Dermis microvascular lymphatic vessel endothelial cell (primary cell): ENCODE data around the gene ING4. TPM values are rescaled to one million over a fixed set of nuclear protein-coding genes. Genes with fewer than 3 reads are reported as not detected.
"Not testable (repeated sequence)": the region's sequence is repeated elsewhere in the genome, so short reads cannot be mapped to it uniquely, and the experiment has no call there.

Experiments used
- DNase-seq, 2 donors: peaks; one replicate each; pipeline versions ENCODE4 v3.0.0 to v3.0.0-alpha.2; 2010; ENCODE audit warnings: low read depth in 2 of 2
- total RNA-seq: library from RNA; depleted of rRNA; stranded (reverse); fragments of >200 nt; gene quantifications from 2 replicates; pipeline ENCODE4 v1.2.1, GENCODE V29; 2014

The ING4 gene
- 31.1 and 41.1 TPM in 2 replicates for total RNA-seq

DNA sequence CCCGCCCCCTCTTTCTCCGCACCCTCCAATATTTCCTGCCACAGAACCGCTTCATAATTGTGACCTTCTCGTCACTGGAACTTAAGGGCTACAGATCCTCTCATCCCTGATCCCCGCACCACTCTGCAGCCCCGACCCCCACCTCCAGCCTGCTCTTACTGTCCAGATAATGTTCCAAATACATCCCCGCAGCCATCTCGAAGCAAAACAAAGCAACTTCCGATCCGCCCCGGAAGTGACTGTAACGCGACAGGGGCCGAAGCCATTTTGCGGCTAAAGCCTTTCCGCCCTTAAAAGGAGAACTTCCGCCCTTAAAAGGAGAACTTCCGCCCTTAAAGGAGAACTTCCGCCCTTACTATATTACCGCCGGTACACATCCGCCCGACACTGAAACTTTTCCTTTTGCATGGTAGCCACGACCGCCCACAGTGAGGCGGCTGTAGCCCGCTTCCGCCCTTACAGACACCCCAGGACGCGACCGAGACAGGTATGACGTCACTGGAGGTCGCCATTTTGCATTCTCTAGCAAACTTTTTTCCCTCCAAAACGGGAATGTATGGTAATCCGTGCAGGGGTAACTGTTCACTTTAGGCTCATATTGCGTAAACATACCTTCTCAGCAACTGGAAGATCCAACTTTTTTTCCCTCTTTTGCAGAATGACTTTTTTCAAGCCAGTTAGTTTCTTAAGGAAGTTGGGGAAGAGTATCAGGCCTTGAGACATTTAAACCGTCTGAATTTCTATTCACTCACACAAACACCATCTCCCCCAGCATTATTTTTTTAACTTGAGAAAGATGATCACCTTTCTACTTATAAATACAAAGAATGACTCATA, at the start of gene ING4:
TSS of gene ING4 (minus strand) at position 214 of the 837 bp plus-strand sequence. CDS start at position 196, 18 bp downstream.
- peak; percentile 99 to 100 for DNase-seq

DNA sequence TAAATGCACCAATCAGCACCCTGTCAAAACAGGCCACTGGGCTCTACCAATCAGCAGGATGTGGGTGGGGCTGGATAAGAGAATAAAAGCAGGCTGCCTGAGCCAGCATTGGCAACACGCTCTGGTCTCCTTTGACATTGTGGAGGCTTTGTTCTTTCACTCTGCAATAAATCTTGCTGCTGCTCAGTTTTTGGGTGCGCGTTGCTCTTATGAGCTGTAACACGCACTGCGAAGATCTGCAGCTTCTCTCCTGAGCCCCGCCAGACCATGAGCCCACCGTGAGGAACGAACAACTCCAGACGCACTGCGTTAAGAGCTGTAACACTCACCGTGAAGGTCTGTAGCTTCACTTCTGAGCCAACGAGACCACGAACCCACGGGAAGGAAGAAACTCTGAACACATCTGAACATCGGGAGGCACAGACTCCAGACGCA, 46.1 kb upstream of the ING4 start:
- DNase-seq: no peak

- DNase-seq: not testable (repeated sequence)
Observed at GRCh38 chr12:6708351-6708750, 45.4 kb upstream of the ING4 start.

DNA sequence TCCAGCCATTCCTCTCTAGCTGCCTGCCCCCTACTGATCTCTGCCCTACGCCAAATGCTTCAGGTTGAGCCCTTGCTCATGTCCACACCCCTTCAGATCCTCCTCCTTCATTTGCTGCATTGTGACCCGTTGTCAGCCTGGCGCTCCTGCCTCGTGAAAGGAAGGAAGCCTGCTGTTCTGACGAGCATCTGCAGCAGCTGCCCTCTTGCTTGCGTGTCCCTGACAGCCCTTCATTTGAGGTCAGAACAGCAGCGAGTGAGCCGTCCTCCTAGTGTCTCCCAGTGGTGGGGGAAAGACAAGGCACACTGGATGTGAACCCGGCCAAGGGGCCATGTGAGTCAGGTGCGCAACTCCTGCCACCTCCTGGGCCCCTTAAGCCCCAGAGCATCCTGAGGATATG, 40.7 kb upstream of the ING4 start:
- no peak for DNase-seq

DNA sequence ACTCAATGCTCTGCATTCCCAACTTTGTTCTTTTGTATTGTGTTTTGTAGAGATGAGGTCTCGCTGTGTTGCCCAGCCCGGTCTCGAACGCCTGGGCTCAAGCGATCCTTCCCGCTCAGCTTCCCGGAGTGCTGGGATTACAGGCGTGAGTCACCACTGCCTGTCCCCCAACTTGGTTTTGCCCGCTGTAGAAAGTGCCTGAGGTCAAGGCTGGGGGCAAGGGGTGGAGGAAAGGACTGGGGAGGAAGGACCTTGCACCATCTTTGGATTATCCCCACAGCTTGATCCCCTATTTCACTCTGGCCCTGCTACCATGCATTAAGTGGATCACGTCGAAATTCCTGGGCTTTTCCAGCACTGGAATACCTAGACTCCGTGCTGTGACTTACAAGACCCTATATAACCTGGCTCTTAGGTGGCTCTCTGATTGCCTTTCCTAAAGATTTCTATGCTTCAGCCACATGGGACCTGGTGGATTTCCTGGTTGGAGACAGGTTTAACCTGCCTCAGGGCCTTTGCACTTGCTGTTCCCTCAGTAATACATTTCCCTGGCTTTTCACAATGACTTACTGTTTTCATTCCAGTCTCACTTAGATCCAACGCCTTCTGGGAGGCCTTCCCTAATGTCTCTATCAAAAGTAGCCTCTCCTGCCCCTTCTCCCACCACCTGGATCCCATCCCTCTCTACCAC, 38.3 kb upstream of the ING4 start:
- DNase-seq: no peak

DNA sequence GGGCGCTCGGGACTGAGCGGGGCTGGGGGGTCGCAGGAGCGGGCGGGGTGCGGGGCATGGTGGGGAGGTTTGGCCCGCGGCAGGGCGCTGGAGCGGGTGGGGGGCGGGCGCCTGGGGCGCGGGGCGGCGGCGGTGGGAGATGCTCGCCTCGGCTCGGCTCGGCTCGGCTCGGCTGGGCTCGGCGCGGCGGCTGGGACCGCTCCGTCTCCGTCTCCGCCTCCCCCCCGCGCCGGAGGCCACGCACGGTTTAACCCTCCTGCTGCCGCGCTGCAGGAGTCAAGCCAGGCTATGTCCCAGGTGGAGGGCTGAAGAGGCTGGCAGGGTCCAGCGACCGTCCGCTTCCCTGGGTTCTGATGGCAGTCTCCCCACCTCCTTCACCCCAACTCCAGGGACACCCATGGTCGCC, 37.7 kb upstream of the ING4 start, which contains the start of gene PIANP:
TSS of gene PIANP (minus strand) at position 170 of the 406 bp plus-strand sequence. CDS start 2,754 bp downstream, outside the sequence.
- DNase-seq: peak in 1 of 2 donors; percentile 33

- DNase-seq: no peak
Observed at GRCh38 chr12:6699989-6700645, 37.2 kb upstream of the ING4 start.

GRCh38 chr12:6699259-6699988, 36.5 kb upstream of the ING4 start:
- no peak for DNase-seq

DNA sequence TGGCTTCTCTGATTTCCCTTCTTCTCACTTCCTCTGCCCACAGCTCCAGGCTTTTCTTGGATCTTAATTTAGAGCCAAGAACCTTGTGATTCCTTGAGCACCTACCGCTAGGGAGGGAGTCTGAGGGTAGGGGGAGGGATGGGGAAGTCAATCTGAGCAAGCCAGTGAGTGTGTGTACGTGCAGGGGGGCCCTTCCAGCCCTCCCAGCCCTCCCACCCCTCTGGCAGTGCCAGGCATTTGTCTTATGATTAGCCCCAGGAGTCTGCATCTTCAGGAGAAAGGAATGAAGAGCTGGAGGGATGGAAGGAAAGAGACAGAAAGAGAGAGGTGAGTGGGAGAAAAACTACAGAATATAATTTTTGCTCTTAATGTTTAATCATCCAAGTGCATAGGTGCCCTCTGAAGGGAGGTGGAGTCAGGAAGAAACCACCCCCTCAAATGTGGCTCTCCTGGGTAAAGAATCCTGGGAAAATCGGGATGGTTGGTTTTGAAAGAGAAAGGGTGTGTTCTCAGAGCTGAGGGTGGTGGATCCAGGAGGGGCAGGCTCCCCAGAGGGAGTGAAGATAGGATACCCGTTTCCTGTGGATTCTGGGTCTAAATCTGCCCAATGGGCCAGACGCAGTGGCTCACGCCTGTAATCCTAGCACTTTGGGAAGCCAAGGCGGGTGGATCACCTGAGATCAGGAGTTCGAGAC, 35.6 kb upstream of the ING4 start:
- DNase-seq: no peak

DNA sequence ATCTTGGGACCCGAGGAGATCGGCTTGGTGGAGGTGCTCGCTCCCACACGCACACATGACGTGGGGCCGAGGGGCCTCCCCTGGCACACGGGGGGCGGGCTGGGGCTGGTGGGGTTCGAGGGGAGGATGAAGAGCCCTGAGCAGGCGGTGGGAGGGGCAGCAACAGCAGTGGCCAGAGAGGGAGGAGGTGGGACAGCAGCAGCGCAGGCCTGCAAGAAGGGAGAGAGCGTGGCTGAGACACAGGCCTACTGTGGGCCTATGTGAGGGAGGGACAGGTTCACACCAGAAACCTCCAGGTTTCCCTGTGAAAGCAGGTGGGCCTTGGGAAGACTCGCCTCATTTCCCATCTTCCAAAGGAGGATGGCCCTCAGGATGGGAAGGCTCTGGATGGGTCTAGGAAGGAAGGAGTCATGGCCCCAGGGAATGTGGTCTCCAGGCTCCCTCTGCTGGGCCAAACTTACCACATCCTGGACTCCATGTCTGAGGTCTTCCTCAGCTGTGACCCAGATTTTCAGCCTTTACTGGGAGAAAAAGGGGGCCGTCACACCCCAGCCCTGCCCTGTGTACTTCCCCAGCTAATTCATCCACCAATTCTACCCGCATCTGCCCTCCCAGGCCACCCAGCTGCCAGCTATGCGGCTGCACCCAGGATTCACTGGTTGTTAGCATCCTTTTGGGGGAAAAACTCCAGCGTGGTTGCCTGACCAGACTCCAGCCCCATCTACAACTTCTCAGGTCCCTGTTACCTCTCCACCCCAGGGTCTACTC, 34.8 kb upstream of the ING4 start:
- peak in 1 of 2 donors; percentile 58 for DNase-seq

DNA sequence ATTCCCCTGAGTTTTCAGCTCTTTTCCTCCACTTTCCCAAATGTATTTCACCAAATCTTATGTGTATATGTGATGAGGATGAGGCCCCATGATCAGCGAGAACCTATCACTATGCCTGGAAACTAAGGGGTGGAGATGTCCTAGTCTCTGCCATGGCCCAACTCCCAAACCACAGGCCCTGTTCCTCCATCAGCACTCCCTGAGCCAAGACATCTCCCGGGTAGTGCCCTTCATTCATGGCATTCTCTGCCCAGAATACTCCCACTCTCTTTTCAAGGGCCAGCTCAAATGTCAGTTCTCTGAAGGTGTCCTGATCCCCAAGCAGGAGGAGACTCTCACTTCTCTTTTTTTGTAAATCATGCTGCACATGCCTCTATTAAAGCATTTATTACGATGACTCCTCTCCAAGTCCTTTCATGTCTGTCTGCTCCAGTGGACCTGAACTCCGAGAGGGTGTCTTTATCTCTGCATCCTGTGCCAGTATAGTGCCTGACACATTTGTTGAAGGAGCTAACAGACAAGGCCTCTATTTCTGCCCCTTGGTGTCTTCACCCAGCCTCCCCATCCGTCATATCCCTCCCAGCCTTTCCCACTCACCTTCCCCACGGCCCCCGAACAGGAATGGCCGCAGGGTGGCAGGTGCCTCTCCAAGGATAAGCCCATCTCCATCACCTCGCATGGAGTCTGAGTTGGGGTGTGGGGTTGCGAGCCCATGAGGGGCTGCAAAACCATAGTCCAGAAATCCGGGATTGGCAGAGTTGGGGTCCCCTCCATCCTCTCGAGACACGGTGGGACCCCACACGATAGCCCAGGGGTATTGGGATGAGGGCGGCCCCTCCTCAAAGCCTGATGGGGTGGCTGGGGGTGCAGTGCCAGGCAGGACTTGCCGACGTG, 34.0 kb upstream of the ING4 start:
- no peak for DNase-seq

DNA sequence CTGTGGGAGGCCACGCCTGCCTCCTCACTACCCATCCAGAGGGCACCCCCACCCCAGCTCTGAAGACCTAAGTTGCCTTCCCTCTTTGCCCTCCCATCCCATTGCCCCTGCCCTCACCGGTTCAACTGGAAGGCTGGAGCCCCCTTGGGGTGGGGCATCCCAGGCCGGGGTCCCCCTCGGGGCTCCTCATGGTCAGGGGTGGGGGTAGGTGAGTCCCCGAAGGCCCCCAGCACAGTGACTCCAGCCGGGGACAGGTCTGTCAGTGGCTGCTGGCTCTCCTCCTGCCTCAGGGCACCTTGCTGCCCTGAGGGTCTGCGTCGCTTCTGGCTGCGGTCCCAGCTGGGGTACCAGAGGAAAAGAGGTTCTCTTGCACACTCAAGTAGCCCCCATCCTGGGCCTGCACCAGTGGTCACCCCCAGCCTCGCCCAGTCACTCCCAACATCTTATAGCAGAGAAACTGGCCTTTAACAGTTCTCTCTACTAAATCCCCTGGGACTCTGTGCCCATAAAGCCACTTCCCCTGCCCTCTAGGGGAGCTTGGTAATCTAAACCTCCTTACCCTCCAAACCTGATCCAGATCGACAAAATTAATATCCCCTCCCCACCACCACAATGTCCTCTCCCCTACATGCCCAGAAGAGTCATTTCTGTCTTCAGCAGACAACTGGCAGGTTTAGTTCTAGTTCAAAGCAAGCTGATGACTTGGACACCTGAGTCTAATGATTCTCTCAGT, 32.6 kb upstream of the ING4 start:
- DNase-seq: no peak

GRCh38 chr12:6694701-6695100, 31.8 kb upstream of the ING4 start:
- no peak for DNase-seq

DNA sequence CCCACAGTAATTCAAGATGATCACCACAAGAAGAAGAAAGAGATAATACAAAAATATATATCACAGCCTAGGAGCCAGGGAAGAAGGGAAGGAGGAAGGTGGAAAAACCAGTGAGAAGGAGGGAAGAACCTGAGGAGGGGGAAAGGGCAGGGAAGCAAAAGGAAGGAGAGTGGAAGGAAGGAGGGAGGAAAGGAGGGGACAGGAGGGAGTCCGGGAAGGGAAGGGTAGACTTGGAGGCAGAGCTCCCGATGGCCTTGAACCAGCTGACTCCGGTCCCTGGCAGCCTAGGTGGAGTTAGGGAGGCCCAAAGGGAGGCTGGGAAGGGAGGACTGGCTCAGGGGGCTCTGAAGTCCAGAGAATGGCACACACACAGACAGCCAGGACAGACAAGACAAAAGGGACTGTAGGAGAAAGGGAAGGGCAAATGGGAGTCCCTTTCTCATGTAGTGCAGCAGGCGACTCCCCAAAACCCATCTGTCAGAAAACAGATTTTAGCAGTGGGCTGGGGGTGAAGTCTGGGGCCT, 31.0 kb upstream of the ING4 start:
- no peak for DNase-seq

DNA sequence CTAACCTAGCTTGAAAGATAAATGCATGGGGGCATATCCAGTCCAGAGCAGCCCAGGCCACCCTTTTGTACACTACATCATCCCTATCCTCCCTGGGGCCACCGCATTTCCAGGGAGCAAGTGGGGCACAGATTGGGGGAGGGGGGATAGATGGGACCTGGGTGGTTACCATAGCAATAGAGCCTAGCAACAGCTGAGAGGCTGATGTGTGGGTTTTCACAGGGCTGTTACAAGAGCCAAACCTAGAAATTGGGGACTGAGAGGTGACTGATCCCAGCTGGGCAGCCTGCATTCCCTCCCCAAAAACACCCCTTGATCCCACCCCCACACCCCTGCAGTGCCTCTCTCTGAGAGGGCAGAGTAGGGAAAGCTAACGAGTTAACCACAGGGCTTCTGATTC, 30.0 kb upstream of the ING4 start:
- DNase-seq: no peak

DNA sequence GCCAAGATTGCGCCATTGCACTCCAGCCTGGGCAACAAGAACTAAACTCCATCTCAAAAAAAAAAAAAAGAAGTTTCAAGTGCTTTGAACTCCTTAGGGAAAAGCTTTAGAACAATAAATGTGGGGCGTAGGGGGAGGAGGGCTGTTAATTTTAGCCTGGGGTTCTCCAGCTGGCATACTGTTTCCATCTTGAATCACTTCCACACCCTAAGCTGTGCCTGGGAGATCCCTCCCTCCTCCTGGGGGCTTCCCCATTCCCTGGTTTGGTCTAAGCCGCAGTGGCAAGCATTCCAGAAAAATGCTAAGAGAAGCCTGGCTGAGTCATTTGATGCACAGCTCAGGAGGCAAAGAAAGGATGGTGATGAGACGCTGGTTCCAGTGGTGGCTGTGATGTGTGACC, 28.6 kb upstream of the ING4 start:
- DNase-seq: no peak

GRCh38 chr12:6688999-6689882, 26.3 kb upstream of the ING4 start, which contains the start of gene ZNF384:
Gene ZNF384, minus strand, starts transcription at chr12:6689375. Its CDS starts 9,855 bp downstream, at chr12:6679520.
- peak; percentile 99 to 100 for DNase-seq
